KMS-11 (cell line): ENCODE results near the gene COL23A1.

ENCODE experiments used
- H2AFZ ChIP-seq: fragments of 200-600 bp; sonication (generic); 2 replicates; pipeline ENCODE4 v1.6.1; 2016; ENCODE audit warnings: antibody characterized with exemption, mixed run types, low read depth
- H3K27ac ChIP-seq: fragments of 200-600 bp; sonication (generic); 2 replicates; pipeline ENCODE4 v1.6.1; 2016; ENCODE audit warnings: mild to moderate bottlenecking, mixed run types
- H3K27me3 ChIP-seq: fragments of 200-600 bp; sonication (generic); 2 replicates; pipeline ENCODE4 v1.6.1; 2017; ENCODE audit warnings: mild to moderate bottlenecking, low read depth, mixed run types, moderate library complexity; ENCODE audit not compliant: insufficient read depth
- H3K36me3 ChIP-seq: fragments of 200-600 bp; sonication (generic); 2 replicates; pipeline ENCODE4 v1.6.1; 2017; ENCODE audit warnings: mild to moderate bottlenecking, mixed run types; ENCODE audit not compliant: insufficient read depth
- H3K4me1 ChIP-seq: fragments of 200-600 bp; sonication (generic); 2 replicates; pipeline ENCODE4 v1.6.1; 2016; ENCODE audit warnings: mild to moderate bottlenecking, low read depth, mixed run types; ENCODE audit not compliant: poor library complexity, severe bottlenecking
- H3K4me2 ChIP-seq: fragments of 200-600 bp; sonication (generic); 2 replicates; pipeline ENCODE4 v1.7.0; 2016; ENCODE audit warnings: mild to moderate bottlenecking, mixed run types
- H3K4me3 ChIP-seq: fragments of 200-600 bp; sonication (generic); IDR thresholded peaks from 2 replicates; pipeline ENCODE4 v1.6.1; 2017; ENCODE audit warnings: low read depth, low read length, mixed read lengths; ENCODE audit not compliant: insufficient read depth
- H3K79me2 ChIP-seq: fragments of 200-600 bp; sonication (generic); 2 replicates; pipeline ENCODE4 v1.6.1; 2016; ENCODE audit warnings: low read depth, mixed run types; ENCODE audit not compliant: insufficient read depth
- H3K9ac ChIP-seq: fragments of 200-600 bp; sonication (generic); 2 replicates; pipeline ENCODE4 v1.6.1; 2016; ENCODE audit warnings: mild to moderate bottlenecking, mixed run types
- H4K20me1 ChIP-seq: fragments of 200-600 bp; sonication (generic); 2 replicates; pipeline ENCODE4 v1.6.1; 2016; ENCODE audit warnings: mild to moderate bottlenecking, mixed run types; ENCODE audit not compliant: insufficient read depth
- TF ChIP-seq, protein P1 (sequence below): fragments of 200-600 bp; sonication (generic); conservative IDR thresholded peaks from 2 replicates; pipeline ENCODE4 v1.6.1; 2017; ENCODE audit warnings: low read depth, mild to moderate bottlenecking, antibody characterized with exemption, low read length, moderate library complexity, mixed read lengths

COL23A1 gene

DNA sequence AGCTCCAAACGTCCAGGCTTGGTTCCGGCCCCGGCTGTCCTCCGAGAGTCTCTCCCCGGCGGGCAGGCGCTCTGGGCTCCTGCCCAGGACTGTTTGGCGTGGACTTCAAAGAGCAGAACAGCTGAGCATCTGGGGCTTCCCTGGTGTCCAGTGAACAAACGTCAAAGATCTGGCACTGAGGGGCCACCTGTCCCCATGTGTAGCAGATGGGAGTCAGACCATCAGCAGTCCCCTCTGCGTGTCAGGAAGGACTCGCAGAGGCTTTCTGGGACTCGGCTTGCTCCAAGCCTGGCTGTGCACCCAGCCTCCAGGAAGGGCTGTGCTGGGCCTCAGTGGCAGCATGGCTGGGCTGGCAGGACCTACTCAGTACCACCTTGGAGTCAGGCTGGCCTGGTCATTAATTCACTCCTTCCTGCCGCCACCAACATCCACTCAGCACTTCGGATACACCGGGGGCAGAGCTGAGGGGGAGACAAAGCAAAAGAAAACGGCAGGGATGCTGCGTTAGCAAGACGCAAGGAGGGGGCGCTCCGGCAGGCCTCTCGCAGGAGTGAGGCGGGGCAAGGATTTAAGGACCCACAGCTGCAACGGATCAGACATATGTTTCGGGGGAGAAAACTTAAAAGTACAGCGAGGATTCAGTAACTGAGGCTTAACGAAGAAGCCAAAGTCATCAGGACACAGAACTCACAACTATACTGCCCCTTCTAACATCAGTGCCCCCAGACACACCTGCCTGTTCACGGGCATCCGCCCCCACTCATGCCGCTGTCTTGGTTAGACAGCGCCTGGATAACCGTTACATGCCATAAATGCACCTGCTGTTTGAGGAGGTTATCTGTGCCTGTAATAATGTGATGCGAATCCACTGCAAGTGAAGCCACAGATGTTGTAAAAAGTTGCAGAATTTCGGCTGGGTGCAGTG is 193.1 kb downstream of the COL23A1 start:
- Histone ChIP-seq H3K4me1 (no peaks in the 10 kb centered on the region), H3K36me3 (no peaks in the 10 kb centered on the region), H3K4me2 (no peak overlapping the region), H2AFZ (no peak overlapping the region), H3K79me2 (no peaks in the 10 kb centered on the region), H3K4me3 (no peak overlapping the region), H3K9ac (no peak overlapping the region), H4K20me1 (no peaks in the 10 kb centered on the region), H3K27me3 (no peaks in the 10 kb centered on the region), H3K27ac (no peak overlapping the region)
- TF ChIP-seq, protein P1, sequence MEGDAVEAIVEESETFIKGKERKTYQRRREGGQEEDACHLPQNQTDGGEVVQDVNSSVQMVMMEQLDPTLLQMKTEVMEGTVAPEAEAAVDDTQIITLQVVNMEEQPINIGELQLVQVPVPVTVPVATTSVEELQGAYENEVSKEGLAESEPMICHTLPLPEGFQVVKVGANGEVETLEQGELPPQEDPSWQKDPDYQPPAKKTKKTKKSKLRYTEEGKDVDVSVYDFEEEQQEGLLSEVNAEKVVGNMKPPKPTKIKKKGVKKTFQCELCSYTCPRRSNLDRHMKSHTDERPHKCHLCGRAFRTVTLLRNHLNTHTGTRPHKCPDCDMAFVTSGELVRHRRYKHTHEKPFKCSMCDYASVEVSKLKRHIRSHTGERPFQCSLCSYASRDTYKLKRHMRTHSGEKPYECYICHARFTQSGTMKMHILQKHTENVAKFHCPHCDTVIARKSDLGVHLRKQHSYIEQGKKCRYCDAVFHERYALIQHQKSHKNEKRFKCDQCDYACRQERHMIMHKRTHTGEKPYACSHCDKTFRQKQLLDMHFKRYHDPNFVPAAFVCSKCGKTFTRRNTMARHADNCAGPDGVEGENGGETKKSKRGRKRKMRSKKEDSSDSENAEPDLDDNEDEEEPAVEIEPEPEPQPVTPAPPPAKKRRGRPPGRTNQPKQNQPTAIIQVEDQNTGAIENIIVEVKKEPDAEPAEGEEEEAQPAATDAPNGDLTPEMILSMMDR, result no peak

DNA sequence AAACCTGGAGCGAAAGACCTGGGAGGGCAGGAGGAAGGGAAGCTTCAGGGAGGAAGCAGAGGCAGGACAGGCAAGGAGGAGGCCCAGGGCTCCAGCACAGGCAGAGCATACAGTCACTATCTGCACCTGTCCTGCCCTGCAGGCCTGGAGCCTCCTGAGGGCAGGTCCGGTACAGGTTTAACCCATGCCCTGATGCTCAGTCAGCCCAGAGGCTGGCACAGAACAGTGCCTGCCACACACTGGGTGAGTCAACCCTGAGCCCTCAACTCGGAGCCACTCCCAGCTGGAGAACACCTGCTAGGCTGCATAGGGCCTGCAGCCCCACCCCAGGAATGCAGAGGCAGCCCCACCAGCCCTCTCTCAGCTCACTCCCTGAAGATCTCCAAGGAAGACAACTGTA is 196.1 kb downstream of the COL23A1 start:
- Histone ChIP-seq H3K36me3 (no peaks in the 10 kb centered on the region), H3K4me2 (no peak overlapping the region)
- TF ChIP-seq, protein P1, result no peak

DNA sequence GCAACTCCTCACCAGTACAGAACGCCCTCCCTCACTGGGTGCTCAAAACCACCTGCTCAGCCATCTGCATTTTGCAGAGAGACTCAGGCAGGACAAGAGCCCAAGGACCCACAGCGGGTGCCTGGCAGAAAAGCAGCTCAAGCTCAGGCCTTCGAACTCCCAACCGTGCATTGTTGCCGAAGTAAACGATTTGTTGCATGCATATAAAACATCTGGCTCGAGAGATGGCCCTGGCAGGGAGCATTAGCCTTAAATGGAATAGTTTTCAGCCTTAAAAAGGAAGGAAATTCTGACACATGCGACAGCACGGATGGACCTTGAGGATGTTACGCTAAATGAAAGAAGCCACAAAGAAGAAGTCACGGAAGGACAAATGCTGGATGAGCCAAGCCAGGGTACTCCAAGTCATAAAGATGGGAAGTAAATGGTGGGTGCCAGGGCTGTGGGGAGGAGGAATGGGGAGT is 197.2 kb downstream of the COL23A1 start:
- H4K20me1 ChIP-seq, result no peaks in the 10 kb centered on the region
- H3K4me3 ChIP-seq, result no peak overlapping the region
- no peak overlapping the region for H2AFZ ChIP-seq
- TF ChIP-seq, protein P1, result no peak
- no peak overlapping the region for H3K4me2 ChIP-seq
- no peak overlapping the region for H3K9ac ChIP-seq
- no peaks in the 10 kb centered on the region for H3K4me1 ChIP-seq
- no peaks in the 10 kb centered on the region; the same call in 1 of the 2 replicates for H3K27me3 ChIP-seq
- H3K36me3 ChIP-seq, result no peaks in the 10 kb centered on the region
- H3K27ac ChIP-seq, result no peak overlapping the region
- H3K79me2 ChIP-seq, result no peaks in the 10 kb centered on the region

More for the DNA sequence above, 196.1 kb downstream of the COL23A1 start:
- Histone ChIP-seq H3K4me1 (no peaks in the 10 kb centered on the region), H3K27me3 (no peaks in the 10 kb centered on the region; the same call in 1 of the 2 replicates), H3K9ac (no peak overlapping the region), H3K4me3 (no peak overlapping the region), H4K20me1 (no peaks in the 10 kb centered on the region), H3K27ac (no peak overlapping the region), H3K79me2 (no peaks in the 10 kb centered on the region), H2AFZ (no peak overlapping the region)

DNA sequence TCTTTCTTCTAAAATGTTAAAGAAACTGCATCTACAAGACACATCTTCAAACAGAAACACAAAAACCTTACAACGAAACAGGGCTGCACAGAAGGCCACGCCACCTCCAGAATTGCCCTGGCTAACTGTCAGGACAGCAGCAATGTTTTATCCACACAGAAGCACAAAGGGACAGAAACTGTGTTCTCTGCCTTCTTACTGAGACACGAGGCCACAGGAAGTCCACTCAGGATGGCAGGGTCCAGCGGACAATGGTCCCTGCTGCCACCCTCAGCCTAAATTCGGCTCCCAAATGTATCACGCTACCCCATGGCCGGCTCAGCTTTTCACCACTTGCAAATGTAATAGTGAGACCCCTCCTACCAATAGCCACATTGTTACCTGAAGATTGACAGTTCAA is 197.8 kb downstream of the COL23A1 start:
- no peak overlapping the region for H2AFZ ChIP-seq
- H4K20me1 ChIP-seq, result no peaks in the 10 kb centered on the region
- H3K27ac ChIP-seq, result no peak overlapping the region
- H3K27me3 ChIP-seq, result no peaks in the 10 kb centered on the region; the same call in 1 of the 2 replicates
- no peaks in the 10 kb centered on the region for H3K79me2 ChIP-seq
- no peaks in the 10 kb centered on the region for H3K36me3 ChIP-seq
- no peak overlapping the region for H3K4me2 ChIP-seq
- no peak overlapping the region for H3K9ac ChIP-seq
- no peak overlapping the region for H3K4me3 ChIP-seq
- TF ChIP-seq, protein P1, result no peak
- H3K4me1 ChIP-seq, result no peaks in the 10 kb centered on the region
